Caco-2 (cell line): ENCODE data around the gene SHC1. TPM values are rescaled to one million over a fixed set of nuclear protein-coding genes. Genes with fewer than 3 reads are reported as not detected.
A peak's percentile ranks its signal among the peaks of the same experiment; 100 is the strongest.

Source experiments
- BruUV-seq: library from RNA; stranded (reverse); fragments of 400-500 nt; replicated peaks from 2 replicates; lab custom pipeline; 2021; lab: Mats Ljungman, UMichigan
- CTCF ChIA-PET: fragments of 300-600 bp; sonication (Branson Sonifier 250); formaldehyde crosslinking; loops from one replicate; lab custom pipeline; 2022; ENCODE audit warnings: antibody characterized with exemption; lab: Charles Lee
- POLR2A ChIA-PET: fragments of 300-600 bp; sonication (Branson Sonifier 250); formaldehyde crosslinking; loops from one replicate; lab custom pipeline; 2022; ENCODE audit warnings: antibody characterized with exemption; lab: Charles Lee
- DNase-seq, 2 experiments: peaks; one replicate each; pipeline versions ENCODE4 v3.0.0 to v3.0.0-alpha.2; 2020 to 2022
- H3K27me3 ChIP-seq: replicated peaks from 2 replicates; pipeline ENCODE4 v1.6.0; 2011; ENCODE audit warnings: low read length; ENCODE audit not compliant: control insufficient read depth, insufficient read depth
- H3K36me3 ChIP-seq: 2 replicates; pipeline ENCODE4 v1.5.1; 2011; ENCODE audit warnings: low read length; ENCODE audit not compliant: control insufficient read depth, insufficient read depth
- H3K4me1 ChIP-seq: fragments of 250-450 bp; sonication (Bioruptor Pico); 2 replicates; pipeline ENCODE4 v1.5.1; 2020; ENCODE audit warnings: mild to moderate bottlenecking
- H3K4me3 ChIP-seq: 2 replicates; pipeline ENCODE4 v1.5.1; 2011; ENCODE audit warnings: low read depth, mild to moderate bottlenecking, control low read depth, low read length
- H3K9me3 ChIP-seq: fragments of 250-450 bp; sonication (Bioruptor Pico); 2 replicates; pipeline ENCODE4 v1.5.1; 2020; ENCODE audit warnings: mild to moderate bottlenecking, moderate library complexity
- H3K27ac Mint-ChIP-seq: one replicate; pipeline ENCODE4 v1.8.0; 2022; ENCODE audit warnings: mixed read lengths; ENCODE audit not compliant: unreplicated experiment
- H3K27me3 Mint-ChIP-seq: one replicate; pipeline ENCODE4 v1.8.0; 2022; ENCODE audit warnings: mixed read lengths; ENCODE audit not compliant: insufficient read depth, unreplicated experiment
- H3K36me3 Mint-ChIP-seq: one replicate; pipeline ENCODE4 v1.8.0; 2022; ENCODE audit warnings: mild to moderate bottlenecking, mixed read lengths; ENCODE audit not compliant: insufficient read depth, unreplicated experiment
- H3K4me1 Mint-ChIP-seq: one replicate; pipeline ENCODE4 v1.8.0; 2022; ENCODE audit warnings: low read depth, mixed read lengths; ENCODE audit not compliant: unreplicated experiment
- H3K4me3 Mint-ChIP-seq: one replicate; pipeline ENCODE4 v1.8.0; 2022; ENCODE audit warnings: mild to moderate bottlenecking, moderate library complexity, mixed read lengths; ENCODE audit not compliant: unreplicated experiment
- H3K9me3 Mint-ChIP-seq: one replicate; pipeline ENCODE4 v1.8.0; 2022; ENCODE audit warnings: mixed read lengths; ENCODE audit not compliant: unreplicated experiment
- CTCF ChIP-seq, 2 experiments: fragments of 200-600 bp in 1 of 2; IDR thresholded peaks; 1 replicate in 1 of 2; 2 replicates in 1 of 2; pipeline versions ENCODE4 v1.5.1 to v1.8.0; 2011 to 2022; ENCODE audit warnings: antibody characterized with exemption in 1 of 2, control low read depth in 1 of 2, inconsistent platforms in 1 of 2, low read depth in 1 of 2, low read length in 1 of 2, mild to moderate bottlenecking in 1 of 2, moderate library complexity in 1 of 2; ENCODE audit not compliant: insufficient read depth in 1 of 2, severe bottlenecking in 1 of 2, unreplicated experiment in 1 of 2
- intact Hi-C: fragments of 100-400 bp; cut with micrococcal nuclease; formaldehyde crosslinking; loops from one replicate; pipeline ENCODE4 v1.10.0; 2022; ENCODE audit not compliant: unreplicated experiment
- total RNA-seq: library from RNA; stranded (reverse); gene quantifications from 2 replicates; pipeline ENCODE4 v1.2.3, GENCODE V29; 2022

SHC1 gene
- total RNA-seq, 1 experiment from 2014 or later = 59.6 TPM

DNA sequence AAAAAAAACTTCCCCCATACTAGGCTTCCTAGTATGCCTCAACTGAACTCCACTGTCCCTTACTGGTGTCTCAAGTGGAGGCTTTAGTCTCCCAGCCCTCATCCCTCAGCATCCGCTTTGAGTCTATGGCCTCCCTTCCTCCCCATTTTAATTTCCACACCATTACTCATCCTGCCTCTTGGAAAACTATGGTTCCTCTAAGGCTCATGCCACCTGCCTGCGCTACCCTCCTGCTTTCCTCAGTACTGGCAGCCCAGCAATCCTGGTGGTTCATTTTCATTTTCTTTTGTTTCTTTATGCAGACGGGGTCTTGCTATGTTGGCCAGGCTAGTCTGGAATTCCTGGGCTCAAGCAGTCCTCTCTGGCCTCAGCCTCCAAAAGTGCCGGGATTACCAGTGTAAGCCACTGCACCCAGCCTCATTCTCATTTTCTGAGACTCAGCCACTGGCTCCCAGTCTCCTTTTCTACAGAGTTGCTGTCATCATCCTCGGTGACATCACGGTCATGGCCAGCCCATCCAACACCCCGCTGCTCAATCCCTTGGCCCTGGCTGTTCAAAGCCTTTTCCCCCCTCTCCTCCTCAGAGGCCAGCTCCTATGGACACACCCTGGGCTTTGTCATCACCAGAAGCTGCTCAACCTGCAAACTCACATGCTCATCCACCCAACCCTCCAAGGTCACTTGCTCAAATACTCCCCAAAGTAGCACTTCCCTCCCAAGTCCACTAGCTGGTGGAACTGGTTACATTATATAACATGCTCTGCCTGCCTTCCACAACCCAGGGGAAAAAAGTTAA, 31.7 kb downstream of the SHC1 start:
- Histone ChIP-seq H3K4me1 (peaks cover 6% of the 10 kb centered on the region), H3K9me3 (no peaks in the 10 kb centered on the region), H3K36me3 (no peaks in the 10 kb centered on the region), H3K27me3 (no peaks in the 10 kb centered on the region), H3K4me3 (no peak overlapping the region)
- peaks cover 23% of the 10 kb centered on the region for H3K36me3 Mint-ChIP-seq
- DNase-seq = no peak
- POLR2A ChIA-PET = interaction anchor here (0.6 to 1.1 kb wide), 2 partner anchors 35 kb away, joined by 3 to 4 read pairs; no protein-coding TSS in a partner anchor
- peak overlapping the region; percentile 99 for H3K27ac Mint-ChIP-seq
- CTCF ChIA-PET = interaction anchor here (0.7 kb wide), 1 partner anchor 79 kb away, joined by 3 read pairs; no protein-coding TSS in a partner anchor
- BruUV-seq = no TSS peak
- H3K4me1 Mint-ChIP-seq = peaks cover 19% of the 10 kb centered on the region
- intact Hi-C loops = no loop called here
- TF ChIP-seq CTCF (IDR thresholded peaks at IDR 0.05; ENCODE audit: insufficient read depth in 1 of 2, low read depth in 1 of 2, low read length in 1 of 2, severe bottlenecking in 1 of 2, unreplicated experiment in 1 of 2) = no peak
- peak overlapping the region; percentile 87 for H3K4me3 Mint-ChIP-seq
- no peaks in the 10 kb centered on the region for H3K9me3 Mint-ChIP-seq
- no peaks in the 10 kb centered on the region for H3K27me3 Mint-ChIP-seq

DNA sequence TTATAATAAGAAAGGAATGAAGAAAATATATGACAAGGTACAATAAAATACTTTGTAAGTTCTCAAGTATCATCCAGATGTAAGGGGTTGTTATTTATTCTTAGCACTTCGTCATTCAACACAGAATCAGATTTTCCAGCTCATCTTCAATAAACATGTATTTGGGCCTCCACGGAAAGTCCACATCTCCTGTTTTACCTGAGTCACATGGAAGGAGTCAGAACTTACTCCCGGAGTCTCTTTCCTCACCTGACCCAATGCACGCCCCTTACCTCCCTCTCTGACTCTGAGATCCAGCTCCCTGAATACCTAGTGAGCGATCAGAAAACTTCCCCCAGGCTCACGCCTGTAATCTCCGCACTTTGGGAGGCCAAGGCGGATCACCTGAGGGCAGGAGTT, 32.6 kb downstream of the SHC1 start:
- no peak for DNase-seq
- no peaks in the 10 kb centered on the region for H3K27me3 Mint-ChIP-seq
- H3K4me1 ChIP-seq = peaks cover 6% of the 10 kb centered on the region
- POLR2A ChIA-PET = interaction anchor here (1.1 kb wide), 1 partner anchor 36 kb away, joined by 4 read pairs; no protein-coding TSS in a partner anchor
- H3K9me3 ChIP-seq = no peaks in the 10 kb centered on the region
- TF ChIP-seq CTCF (IDR thresholded peaks at IDR 0.05; ENCODE audit: insufficient read depth in 1 of 2, low read depth in 1 of 2, low read length in 1 of 2, severe bottlenecking in 1 of 2, unreplicated experiment in 1 of 2) = no peak
- H3K9me3 Mint-ChIP-seq = no peaks in the 10 kb centered on the region
- H3K36me3 Mint-ChIP-seq = peaks cover 23% of the 10 kb centered on the region
- H3K27me3 ChIP-seq = no peaks in the 10 kb centered on the region
- no TSS peak for BruUV-seq
- peak overlapping the region; percentile 87 for H3K4me3 Mint-ChIP-seq
- intact Hi-C loops = loop anchor here (2.0 kb wide), 1 partner anchor 59 kb away; no protein-coding TSS in a partner anchor
- peaks cover 17% of the 10 kb centered on the region for H3K4me1 Mint-ChIP-seq
- CTCF ChIA-PET = no interaction called here
- no peaks in the 10 kb centered on the region for H3K36me3 ChIP-seq
- H3K4me3 ChIP-seq = peak overlapping the region; percentile 72
- H3K27ac Mint-ChIP-seq = peak overlapping the region; percentile 99

DNA sequence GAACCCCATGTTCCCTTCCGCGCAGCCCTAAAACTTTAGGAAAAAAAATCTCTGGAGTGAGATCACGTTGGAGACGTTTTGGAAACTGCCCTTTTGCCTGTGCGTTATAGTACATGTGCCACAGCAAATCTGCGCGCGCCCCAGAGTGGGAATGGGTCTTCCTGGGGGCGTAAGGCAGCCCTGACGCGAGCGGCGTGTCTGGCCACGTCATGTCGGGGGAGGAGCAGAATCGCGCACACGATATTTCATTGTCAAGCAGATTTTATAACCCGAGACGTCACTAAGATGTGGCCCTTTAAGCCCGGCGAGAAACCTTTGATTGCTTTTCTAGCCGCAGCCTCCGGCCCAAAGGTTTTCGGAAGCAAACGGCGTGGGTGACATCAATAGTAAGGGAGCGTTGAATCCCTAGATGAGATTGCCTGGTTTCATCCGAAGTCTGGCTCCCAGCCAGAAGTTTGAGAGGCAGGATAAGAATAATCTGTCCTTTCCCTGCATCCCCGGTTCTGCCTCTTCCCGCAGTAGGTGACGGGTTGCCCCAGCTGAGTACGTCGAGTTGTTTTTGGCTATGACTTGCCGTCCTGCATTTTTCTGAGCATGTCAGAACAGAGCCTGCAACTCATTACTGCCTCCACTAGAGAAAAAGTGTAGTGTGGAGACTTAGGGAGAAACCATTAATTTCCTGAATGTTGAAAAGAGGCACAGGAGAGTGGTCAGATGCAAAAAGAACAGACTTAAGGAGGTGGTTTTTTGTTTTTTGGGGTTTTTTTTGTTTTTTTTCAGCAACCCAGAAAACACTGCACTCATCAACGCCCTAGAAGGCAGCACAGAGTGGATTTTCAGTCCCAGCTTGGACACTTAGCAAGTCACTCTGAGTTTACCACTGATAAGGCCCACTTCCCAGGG, 33.2 kb downstream of the SHC1 start:
- H3K27me3 ChIP-seq = no peaks in the 10 kb centered on the region
- ChIA-PET POLR2A (interaction anchor here (0.5 to 1.7 kb wide), 7 partner anchors 19 to 80 kb away, joined by 3 to 21 read pairs (median 5); partner anchors contain the start of genes PBXIP1 and PYGO2), CTCF (interaction anchor here (0.8 to 2.1 kb wide), 11 partner anchors 16 to 378 kb away, joined by 3 to 12 read pairs (median 3); partner anchors contain the start of genes ADAM15, LENEP, PBXIP1 and SHC1)
- H3K36me3 ChIP-seq = no peaks in the 10 kb centered on the region
- no peaks in the 10 kb centered on the region for H3K9me3 ChIP-seq
- H3K9me3 Mint-ChIP-seq = no peaks in the 10 kb centered on the region
- H3K36me3 Mint-ChIP-seq = peaks cover 23% of the 10 kb centered on the region
- H3K4me1 Mint-ChIP-seq = peaks cover 17% of the 10 kb centered on the region
- peak overlapping the region; percentile 87 for H3K4me3 Mint-ChIP-seq
- peak; percentile 88 to 91 for DNase-seq
- BruUV-seq = TSS peak; percentile 98
- intact Hi-C loops = loop anchor here (2.0 kb wide), 1 partner anchor 59 kb away; no protein-coding TSS in a partner anchor
- no peaks in the 10 kb centered on the region for H3K27me3 Mint-ChIP-seq
- TF ChIP-seq CTCF (IDR thresholded peaks at IDR 0.05; ENCODE audit: insufficient read depth in 1 of 2, low read depth in 1 of 2, low read length in 1 of 2, severe bottlenecking in 1 of 2, unreplicated experiment in 1 of 2) = peak in 1 of 2 experiments; percentile 11
- H3K27ac Mint-ChIP-seq = peak overlapping the region; percentile 99
- peak overlapping the region; percentile 72 for H3K4me3 ChIP-seq
- peaks cover 6% of the 10 kb centered on the region for H3K4me1 ChIP-seq
